GM23248 (cell line): ENCODE results near the gene EGFR. TPM values are rescaled to one million over a fixed set of nuclear protein-coding genes. Genes with fewer than 3 reads are reported as not detected.
A peak's percentile ranks its signal among the peaks of the same experiment; 100 is the strongest.

ENCODE experiments used
- DNase-seq: peaks from one replicate; pipeline ENCODE4 v3.0.0-alpha.2; 2015
- H2AFZ ChIP-seq: fragments of 200-600 bp; sonication (generic); 2 replicates; pipeline ENCODE4 v1.6.1; 2016; ENCODE audit warnings: antibody characterized with exemption
- H3F3A ChIP-seq: fragments of 200-600 bp; sonication (generic); 2 replicates; pipeline ENCODE4 v1.6.1; 2016; ENCODE audit warnings: mild to moderate bottlenecking, antibody characterized with exemption, mixed run types; ENCODE audit not compliant: insufficient read depth
- H3K27ac ChIP-seq: fragments of 200-600 bp; sonication (generic); 2 replicates; pipeline ENCODE4 v1.5.1; 2016; ENCODE audit warnings: mild to moderate bottlenecking
- H3K27me3 ChIP-seq: fragments of 200-600 bp; sonication (generic); replicated peaks from 2 replicates; pipeline ENCODE4 v1.6.1; 2016; ENCODE audit warnings: mild to moderate bottlenecking; ENCODE audit not compliant: insufficient read depth
- H3K36me3 ChIP-seq: fragments of 200-600 bp; sonication (generic); 2 replicates; pipeline ENCODE4 v1.6.1; 2016; ENCODE audit warnings: low read depth, mild to moderate bottlenecking
- H3K4me1 ChIP-seq: fragments of 200-600 bp; sonication (generic); 2 replicates; pipeline ENCODE4 v1.6.1; 2016; ENCODE audit warnings: mild to moderate bottlenecking; ENCODE audit not compliant: insufficient read depth
- H3K4me2 ChIP-seq: fragments of 200-600 bp; sonication (generic); one replicate; pipeline ENCODE4 v1.6.1; 2016; ENCODE audit warnings: mild to moderate bottlenecking; ENCODE audit not compliant: unreplicated experiment
- H3K4me3 ChIP-seq: fragments of 200-600 bp; sonication (generic); 2 replicates; pipeline ENCODE4 v1.5.1; 2016; ENCODE audit warnings: mild to moderate bottlenecking
- H3K79me2 ChIP-seq: fragments of 200-600 bp; sonication (generic); 2 replicates; pipeline ENCODE4 v1.6.1; 2016; ENCODE audit warnings: mild to moderate bottlenecking; ENCODE audit not compliant: insufficient read depth
- H3K9ac ChIP-seq: fragments of 200-600 bp; sonication (generic); 2 replicates; pipeline ENCODE4 v1.6.1; 2016; ENCODE audit warnings: mild to moderate bottlenecking
- H3K9me2 ChIP-seq: fragments of 200-600 bp; sonication (generic); 2 replicates; pipeline ENCODE4 v1.6.1; 2016; ENCODE audit warnings: mixed run types, mild to moderate bottlenecking, moderate library complexity; ENCODE audit not compliant: insufficient read depth
- H3K9me3 ChIP-seq: fragments of 200-600 bp; sonication (generic); one replicate; pipeline ENCODE4 v1.6.1; 2017; ENCODE audit warnings: low read depth
- H4K20me1 ChIP-seq: fragments of 200-600 bp; sonication (generic); 2 replicates; pipeline ENCODE4 v1.6.0; 2016; ENCODE audit not compliant: insufficient read depth
- EZH2 ChIP-seq: fragments of 200-600 bp; sonication (generic); IDR thresholded peaks from 2 replicates; pipeline ENCODE4 v1.6.1; 2018; ENCODE audit warnings: antibody characterized with exemption, mild to moderate bottlenecking; ENCODE audit not compliant: insufficient read depth, poor library complexity, severe bottlenecking
- EZH2phosphoT487 ChIP-seq: fragments of 200-600 bp; sonication (generic); IDR thresholded peaks from 2 replicates; pipeline ENCODE4 v1.6.1; 2018; ENCODE audit warnings: antibody characterized with exemption, moderate library complexity, mild to moderate bottlenecking, low read depth; ENCODE audit not compliant: insufficient read depth
- WGBS, 2 experiments: methylation state at CpG; one replicate each; pipeline ENCODE4 v1.1.6; 2015 to 2017; ENCODE audit warnings: low lambda C conversion rate in 2 of 2, low coverage in 1 of 2; ENCODE audit errors: missing lambda C conversion rate in 2 of 2; 5-methylcytosine and 5-hydroxymethylcytosine counted together
- in situ Hi-C: fragments of 300-500 bp; cut with MboI; formaldehyde crosslinking; loops from 2 replicates; pipeline ENCODE4 v1.15.0; 2020
- polyA plus RNA-seq: library from polyadenylated mRNA; unstranded; fragments of >200 nt; fragmentation: Nextera tagmentation; extraction: Ambion mirVana; gene quantifications from 2 replicates; pipeline ENCODE4 v1.2.1, GENCODE V29; 2016
- total RNA-seq: library from RNA; depleted of rRNA; stranded (reverse); fragments of >200 nt; shearing (Covaris generic); gene quantifications from 2 replicates; pipeline ENCODE4 v1.2.3, GENCODE V29; 2014

EGFR gene
- total and polyA plus RNA-seq, 2 experiments from 2014 or later: 48.7 to 53.5 TPM

- Histone ChIP-seq H3K79me2 (peaks cover 89% of the 10 kb centered on the region), H3K9ac (peak overlapping the region; percentile 83), H3K4me1 (peaks cover 43% of the 10 kb centered on the region), H3K27ac (peak overlapping the region; percentile 96), H3K4me3 (peak overlapping the region; percentile 67), H2AFZ (no peak overlapping the region), H3K36me3 (no peaks in the 10 kb centered on the region), H3F3A (peaks cover 68% of the 10 kb centered on the region), H4K20me1 (no peaks in the 10 kb centered on the region), H3K27me3 (no peaks in the 10 kb centered on the region), H3K9me3 (no peaks in the 10 kb centered on the region), H3K9me2 (no peaks in the 10 kb centered on the region), H3K4me2 (peak overlapping the region; percentile 83)
- no peak for DNase-seq
- in situ Hi-C loops: no loop called here
- WGBS, 2 experiments: 50% methylated on average over 12 of the region's 12 CpGs
- TF ChIP-seq EZH2phosphoT487: no peak
- TF ChIP-seq EZH2: no peak
These were observed 66.9 kb downstream of the EGFR start for GRCh38 chr7:55085511-55086412.

GRCh38 chr7:55086413-55087201 is 67.8 kb downstream of the EGFR start:
- TF ChIP-seq EZH2phosphoT487: no peak
- no peak for TF ChIP-seq EZH2
- Histone ChIP-seq H3K9ac (peak overlapping the region; percentile 83), H3K9me3 (no peaks in the 10 kb centered on the region), H3F3A (peaks cover 67% of the 10 kb centered on the region), H3K36me3 (no peaks in the 10 kb centered on the region), H3K4me2 (peak overlapping the region; percentile 83), H2AFZ (peak overlapping the region; percentile 53; the same call in 1 of the 2 replicates), H3K4me1 (peaks cover 35% of the 10 kb centered on the region), H3K79me2 (peaks cover 89% of the 10 kb centered on the region), H3K9me2 (no peaks in the 10 kb centered on the region), H3K27me3 (no peaks in the 10 kb centered on the region), H3K27ac (peak overlapping the region; percentile 96), H3K4me3 (peak overlapping the region; percentile 67), H4K20me1 (no peaks in the 10 kb centered on the region)
- in situ Hi-C loops: no loop called here
- peak; percentile 90 for DNase-seq
- WGBS, 2 experiments: 2 to 5% methylated on average over 18 of the region's 18 CpGs

- Histone ChIP-seq H3K4me2 (peak overlapping the region; percentile 83), H3K4me3 (peak overlapping the region; percentile 67), H3K9me3 (no peaks in the 10 kb centered on the region), H3K9ac (peak overlapping the region; percentile 83), H4K20me1 (no peaks in the 10 kb centered on the region), H3K27ac (peak overlapping the region; percentile 96), H3K27me3 (no peaks in the 10 kb centered on the region), H3K36me3 (no peaks in the 10 kb centered on the region), H2AFZ (no peak overlapping the region), H3F3A (peaks cover 58% of the 10 kb centered on the region), H3K79me2 (peaks cover 89% of the 10 kb centered on the region), H3K4me1 (peaks cover 27% of the 10 kb centered on the region), H3K9me2 (no peaks in the 10 kb centered on the region)
- DNase-seq: no peak
- in situ Hi-C loops: no loop called here
- TF ChIP-seq EZH2: no peak
- no peak for TF ChIP-seq EZH2phosphoT487
- WGBS, 2 experiments: 82 to 91% methylated on average over 4 to 5 of the region's 5 CpGs
These were observed 68.7 kb downstream of the EGFR start for GRCh38 chr7:55087521-55087961.

- Histone ChIP-seq H3K4me3 (no peak overlapping the region), H3K4me2 (peak overlapping the region; percentile 83), H3K27me3 (no peaks in the 10 kb centered on the region), H3F3A (peaks cover 57% of the 10 kb centered on the region), H3K27ac (peak overlapping the region; percentile 96), H2AFZ (no peak overlapping the region), H4K20me1 (no peaks in the 10 kb centered on the region), H3K79me2 (peaks cover 89% of the 10 kb centered on the region), H3K9me2 (no peaks in the 10 kb centered on the region), H3K9me3 (no peaks in the 10 kb centered on the region), H3K9ac (no peak overlapping the region), H3K36me3 (no peaks in the 10 kb centered on the region), H3K4me1 (peaks cover 27% of the 10 kb centered on the region)
- 87 to 91% methylated on average over 6 of the region's 6 CpGs for WGBS, 2 experiments
- in situ Hi-C loops: no loop called here
- DNase-seq: no peak
- TF ChIP-seq EZH2 (no peak), EZH2phosphoT487 (no peak)
These were observed 69.3 kb downstream of the EGFR start for GRCh38 chr7:55088107-55088506.
